HG03280 (cell line): ENCODE data around the gene KLHDC7B.

Experiments used
- ATAC-seq: cut with Tn5 transposase; IDR thresholded peaks from one replicate; pipeline ENCODE4 v1.9.1; 2021; ENCODE audit warnings: mild to moderate bottlenecking, moderate library complexity; ENCODE audit not compliant: unreplicated experiment

KLHDC7B gene

DNA sequence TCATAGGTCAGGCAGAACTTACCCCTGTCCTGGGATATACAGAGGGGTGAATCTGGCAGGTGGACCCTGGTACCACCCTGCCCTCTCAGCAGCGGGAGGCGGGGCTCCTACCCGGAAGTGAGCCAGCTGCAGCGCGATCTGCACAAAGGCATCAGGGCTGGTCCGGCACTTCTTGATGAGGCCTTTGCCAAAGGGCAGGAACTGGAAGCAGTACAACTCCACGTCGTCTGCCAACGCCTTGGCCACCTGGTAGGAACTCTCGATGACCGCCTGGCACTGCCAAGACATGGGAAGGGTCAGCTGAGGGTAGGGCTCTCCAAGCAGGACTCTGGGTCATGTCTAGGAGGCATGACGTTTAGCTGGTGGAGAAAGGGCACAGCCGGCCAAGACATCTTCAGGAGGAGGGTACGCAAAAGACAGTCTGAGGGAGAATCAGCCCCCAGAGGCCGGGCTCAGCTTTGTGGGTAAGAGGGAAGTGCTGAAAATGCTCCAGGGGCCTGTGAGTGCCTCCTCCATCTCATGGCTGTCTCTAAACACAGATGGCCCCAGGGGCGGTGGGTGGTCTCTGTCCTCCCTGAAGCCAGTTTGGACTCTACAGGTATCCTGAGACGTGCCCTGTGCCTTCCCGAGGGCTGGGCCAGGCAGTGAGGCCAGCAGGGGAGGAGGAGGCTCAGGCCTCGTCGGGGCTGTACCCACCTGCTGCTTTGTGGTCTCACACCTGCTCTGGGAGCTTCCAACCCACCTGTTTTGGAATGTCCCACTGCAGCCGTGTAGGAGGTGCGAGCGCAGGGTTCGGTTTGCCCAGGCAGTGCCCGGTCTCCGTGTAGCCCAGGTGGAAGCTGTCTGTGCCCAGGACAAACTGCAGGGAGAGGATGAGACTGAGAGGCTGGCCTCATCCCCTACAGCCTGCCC, 25.8 kb downstream of the KLHDC7B start:
- no peak for ATAC-seq

DNA sequence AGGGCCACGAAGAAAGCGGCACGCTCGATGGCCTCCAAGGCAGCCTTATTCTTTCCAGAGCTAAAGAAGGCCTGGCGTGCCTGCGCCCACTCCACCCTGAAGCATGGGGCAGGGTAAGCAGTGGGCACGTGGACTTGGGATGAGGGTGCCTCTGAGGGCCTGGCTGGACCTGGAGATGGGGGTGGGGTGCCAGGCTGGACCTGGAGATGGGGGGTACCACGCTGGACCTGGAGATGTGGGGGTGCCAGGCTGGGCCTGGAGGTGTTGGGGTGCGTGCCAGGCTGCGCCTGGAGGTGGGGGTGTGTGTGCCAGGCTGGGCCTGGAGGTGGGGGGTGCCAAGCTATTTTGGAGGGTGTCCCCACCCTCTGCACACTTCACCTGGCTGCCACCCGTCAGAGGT, 27.3 kb downstream of the KLHDC7B start:
- ATAC-seq = no peak

DNA sequence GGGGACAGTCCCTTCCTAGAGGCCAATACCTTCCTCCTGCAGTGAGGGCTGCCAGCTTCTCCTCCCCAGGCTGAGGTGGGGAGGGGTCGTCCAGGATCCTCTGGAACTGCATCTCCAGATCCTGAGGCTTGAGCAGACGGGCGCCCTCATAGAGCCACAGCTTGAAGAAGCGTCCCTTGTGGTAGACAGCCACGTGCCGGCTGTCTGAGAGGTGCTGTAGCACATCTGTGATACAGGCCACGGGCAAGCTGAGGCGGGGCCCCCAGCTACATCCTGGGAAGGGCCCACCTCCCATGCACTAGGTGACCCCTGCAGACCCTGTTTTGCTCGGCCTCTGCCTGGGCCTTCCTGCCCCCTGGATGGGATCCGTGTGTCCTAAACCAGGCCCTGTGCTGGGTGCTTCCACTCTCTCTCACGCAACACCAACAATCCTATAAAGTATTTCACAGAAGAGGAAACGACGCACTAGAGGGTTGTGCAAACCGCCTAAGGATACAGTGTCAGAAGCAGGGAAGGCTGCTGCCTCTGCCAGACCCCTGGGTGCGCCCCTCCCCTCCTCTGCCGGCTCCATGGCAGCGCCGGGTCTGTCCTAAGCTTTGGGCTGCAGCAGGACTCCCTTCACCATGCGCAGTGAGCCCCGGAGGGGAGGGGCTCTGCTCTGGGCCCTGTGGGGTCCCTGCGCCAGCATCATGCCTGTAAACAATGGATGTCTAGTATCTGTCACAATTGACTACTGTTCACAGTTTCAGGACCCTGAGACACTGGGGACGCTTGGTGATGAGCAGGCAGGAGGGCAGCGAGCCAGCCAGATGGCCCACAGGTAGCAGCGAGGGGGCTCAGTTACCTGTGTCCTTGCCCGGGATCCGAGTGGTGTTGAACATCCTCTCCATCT, 28.0 kb downstream of the KLHDC7B start:
- no peak for ATAC-seq

DNA sequence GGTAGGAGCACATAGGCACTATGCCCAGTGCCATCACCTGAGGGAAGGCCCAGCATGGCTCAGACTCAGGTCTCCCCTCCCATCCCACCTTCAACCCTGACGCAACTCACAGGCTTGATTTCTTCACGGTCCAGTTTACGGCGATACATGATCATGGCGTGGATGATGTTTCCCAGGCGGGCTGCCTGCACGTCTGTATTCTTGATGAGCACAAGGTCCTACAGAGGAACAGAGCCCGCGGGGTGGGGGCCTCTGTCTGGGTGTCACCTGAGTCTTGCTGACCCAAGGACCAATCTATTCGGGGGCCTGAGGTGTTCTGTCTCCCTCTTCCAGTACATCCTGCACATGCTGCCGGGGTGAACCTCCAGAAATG, 28.7 kb downstream of the KLHDC7B start:
- no peak for ATAC-seq

GRCh38 chr22:50575426-50575941, 29.8 kb downstream of the KLHDC7B start:
- no peak for ATAC-seq

DNA sequence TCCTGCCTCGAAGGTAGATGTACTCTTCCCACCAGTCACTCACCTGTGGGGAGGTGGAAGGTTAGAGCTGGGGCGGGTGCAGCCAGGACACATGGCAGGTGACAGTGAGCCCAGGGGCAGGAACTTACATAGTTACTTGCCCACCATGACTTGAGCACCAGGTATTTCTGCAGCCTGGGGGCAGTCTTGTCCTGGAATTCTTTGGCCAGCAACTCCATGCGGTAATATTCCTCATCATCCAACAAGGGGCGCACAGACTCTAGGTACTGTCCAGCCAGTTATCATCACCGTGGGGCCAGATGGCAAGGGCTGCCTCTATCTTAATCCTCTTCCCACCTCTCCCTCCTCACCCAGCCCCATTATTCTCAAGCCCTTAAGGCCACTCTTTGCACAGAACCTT, 30.4 kb downstream of the KLHDC7B start:
- ATAC-seq = no peak

DNA sequence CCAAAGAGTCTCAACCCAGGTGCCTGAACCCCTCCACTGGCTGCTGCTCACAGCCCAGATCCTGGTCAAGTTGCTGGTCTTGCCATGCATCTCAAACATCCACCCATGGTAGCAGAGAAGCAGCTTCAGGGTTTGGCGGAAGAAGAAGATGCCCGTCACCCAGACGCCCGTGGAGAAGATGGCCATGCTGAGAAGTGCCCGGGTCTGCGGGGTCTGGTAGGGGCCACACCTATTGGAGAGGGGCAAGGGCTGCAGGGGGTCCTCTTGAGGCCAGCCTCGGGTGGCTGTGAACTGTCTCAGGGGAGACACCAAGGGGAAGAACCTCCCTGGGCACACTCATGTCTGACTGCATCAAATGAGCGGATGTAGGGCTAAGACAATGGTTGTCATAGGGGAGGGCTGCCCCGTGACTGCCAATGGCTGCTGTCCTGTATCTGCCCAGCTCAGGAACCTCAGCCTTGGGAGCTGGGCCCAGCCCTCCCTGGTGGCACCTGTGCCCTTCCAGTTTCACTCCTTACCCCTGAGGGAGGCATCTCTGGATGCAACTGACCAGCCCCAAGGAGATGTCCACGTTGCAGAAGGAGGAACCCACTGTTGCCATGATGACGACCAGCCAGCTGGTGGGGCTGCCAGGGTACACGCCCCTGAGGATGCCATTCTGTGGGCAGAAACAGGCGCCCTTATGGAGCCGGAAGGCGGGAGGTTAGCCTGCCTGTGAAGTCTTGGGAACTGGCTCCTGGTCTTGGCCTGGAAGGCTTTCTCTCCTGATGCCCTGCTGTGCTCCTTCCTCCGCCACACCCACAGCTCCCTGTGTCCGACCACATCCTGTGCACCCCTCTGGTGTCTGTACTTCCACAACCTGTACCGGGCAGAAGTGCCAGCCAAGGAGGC, 31.4 kb downstream of the KLHDC7B start:
- no peak for ATAC-seq

GRCh38 chr22:50577697-50577986, 31.9 kb downstream of the KLHDC7B start:
- no peak for ATAC-seq

GRCh38 chr22:50577987-50578775, 32.5 kb downstream of the KLHDC7B start, which contains the start of gene CPT1B:
CPT1B (minus strand) TSS chr22:50578427; CDS start chr22:50577915, 512 bp downstream.
- ATAC-seq = no peak

DNA sequence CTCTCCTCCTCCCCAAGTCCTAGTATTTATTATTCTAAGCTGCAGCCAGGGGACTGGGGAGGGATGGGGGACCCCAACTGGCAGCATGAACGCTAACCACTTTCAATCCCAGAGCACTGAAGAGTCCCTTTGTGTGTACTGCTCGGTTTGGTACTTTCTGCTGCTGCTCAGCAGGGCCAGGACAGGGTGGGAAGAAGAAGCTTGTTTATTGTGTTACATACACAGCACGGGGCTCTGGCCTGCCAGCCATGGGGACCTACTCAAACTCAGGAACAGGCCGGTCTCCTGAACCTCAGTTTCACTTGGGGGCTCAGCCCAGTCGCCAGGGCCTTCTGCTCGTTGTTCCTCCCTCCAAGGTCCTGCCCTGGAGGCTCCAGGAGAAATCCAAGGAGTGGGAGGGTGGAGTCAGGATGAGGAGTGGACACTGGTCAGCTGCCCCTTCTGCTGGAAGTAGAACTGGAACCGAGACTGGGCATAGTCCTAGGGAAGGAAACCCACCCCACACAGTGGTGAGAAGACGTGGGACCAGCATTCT, 33.1 kb downstream of the KLHDC7B start:
- ATAC-seq = no peak

DNA sequence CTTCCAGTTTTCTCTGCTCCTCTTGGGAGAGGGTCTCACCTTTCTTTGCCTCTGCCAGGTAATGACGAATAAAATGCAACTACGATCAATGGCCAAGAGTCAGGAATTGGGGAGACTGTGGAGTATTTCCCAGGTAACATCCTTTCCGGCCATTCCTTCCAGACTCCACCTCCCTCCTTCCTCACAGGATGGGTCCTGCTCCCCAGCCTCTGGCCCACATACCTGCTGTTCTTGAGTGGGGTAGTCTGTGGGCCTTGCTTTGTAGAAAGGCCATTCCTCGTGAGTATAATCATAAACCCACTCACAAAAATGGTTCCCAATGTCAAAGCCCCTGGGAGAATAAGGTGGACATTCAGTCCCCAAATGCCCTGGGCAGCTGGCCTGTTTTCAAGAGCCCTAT, 34.1 kb downstream of the KLHDC7B start:
- ATAC-seq = no peak

GRCh38 chr22:50581031-50581949, 35.6 kb downstream of the KLHDC7B start:
- ATAC-seq = no peak

- no peak for ATAC-seq
These were observed 36.3 kb downstream of the KLHDC7B start for GRCh38 chr22:50581950-50582492.

DNA sequence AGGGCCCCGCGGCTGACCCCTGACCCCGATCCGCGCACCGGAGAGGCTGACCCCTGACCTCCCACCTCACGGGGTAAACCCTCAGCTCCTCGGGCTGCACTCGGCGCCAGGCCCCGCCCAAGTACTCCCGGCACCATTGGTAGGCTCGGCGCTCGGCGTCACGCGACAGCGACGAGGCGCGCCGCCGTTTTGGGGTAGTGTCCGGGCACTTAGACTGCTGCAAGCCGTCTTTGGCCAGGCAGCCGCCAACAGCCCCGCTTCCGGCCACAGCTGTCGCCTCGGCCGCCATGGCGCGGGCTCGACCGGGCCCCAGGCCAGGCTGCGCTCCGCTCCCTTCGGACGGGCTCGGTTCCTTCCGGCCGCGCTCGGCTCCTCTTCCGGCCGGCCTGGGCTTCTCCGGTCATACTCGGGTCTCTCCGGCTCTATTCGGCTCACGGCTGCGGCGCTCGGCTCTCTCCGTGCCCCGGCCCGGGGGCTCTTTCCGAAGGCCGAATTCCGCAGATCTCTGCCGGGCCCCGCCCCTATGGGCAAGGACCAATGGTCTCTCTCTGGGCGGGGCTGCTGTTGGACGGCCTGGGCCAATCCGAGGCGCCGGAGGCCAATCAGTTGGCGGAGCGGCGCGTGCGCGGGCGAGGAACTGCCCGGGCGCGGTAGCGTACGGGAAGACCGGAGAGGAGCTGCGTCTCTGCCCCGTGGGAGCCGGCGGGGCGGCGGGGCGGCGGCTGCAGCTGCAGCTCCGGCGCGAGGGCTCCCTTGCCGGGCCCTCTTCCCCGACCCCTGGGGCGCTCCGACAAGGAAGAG, 37.0 kb downstream of the KLHDC7B start, which contains the start of gene CHKB:
TSS of gene CHKB (minus strand) at position 357 of the 801 bp plus-strand sequence. CDS start at position 289, 68 bp downstream.
- peak; percentile 90 for ATAC-seq

GRCh38 chr22:50583294-50583861, 37.7 kb downstream of the KLHDC7B start:
- peak; percentile 19 for ATAC-seq

GRCh38 chr22:50584106-50585096, 38.7 kb downstream of the KLHDC7B start:
- ATAC-seq = no peak
